Adipose tissue (tissue), 3 donors: Measurements from ENCODE around the gene SHH. TPM values are rescaled to one million over a fixed set of nuclear protein-coding genes. Genes with fewer than 3 reads are reported as not detected.

Experiments
- H3K27ac ChIP-seq: one replicate; pipeline ENCODE4 v1.5.1; 2013; ENCODE audit warnings: low read depth, low read length
- WGBS, 3 donors: extraction: QIAGEN DNeasy Blood & Tissue Kit; methylation state at CpG; one replicate each; pipeline ENCODE4 v1.1.7; 2013; 5-methylcytosine and 5-hydroxymethylcytosine counted together
- polyA plus RNA-seq, 3 donors: library from polyadenylated mRNA; stranded (reverse); fragments of 200-250 nt; gene quantifications; one replicate each; pipeline ENCODE4 v1.2.3, GENCODE V29; 2013
- donor health status: healthy with polysubstance abuse.
- donor health status: Bipolar disorder and iron deficiency.
- donor health status: healthy.

The SHH gene
- polyA plus RNA-seq, 3 donors, result 0.01 to 0.25 (median 0.22) TPM

DNA sequence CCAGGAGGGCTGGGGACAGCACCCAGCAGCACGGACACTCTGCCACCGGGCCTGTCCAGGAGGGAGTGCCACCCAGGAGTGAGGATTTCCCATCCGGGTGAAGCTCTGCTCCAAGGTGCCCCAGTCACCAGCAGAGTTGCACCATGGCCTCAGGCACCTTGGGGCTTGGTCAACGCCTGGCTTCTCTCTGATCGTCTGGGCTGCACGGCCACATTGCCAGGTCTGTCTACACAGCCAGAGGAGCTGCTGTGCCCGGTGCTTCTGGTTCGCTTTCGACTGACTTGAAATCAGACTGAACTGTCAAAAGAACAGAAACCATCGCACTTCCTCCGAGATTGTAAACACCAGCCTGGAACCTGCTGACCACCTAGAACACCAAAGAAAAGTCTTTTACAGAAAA is 12.0 kb downstream of the SHH start:
- 83% methylated on average over 11 of the region's 11 CpGs for WGBS, 3 donors

DNA sequence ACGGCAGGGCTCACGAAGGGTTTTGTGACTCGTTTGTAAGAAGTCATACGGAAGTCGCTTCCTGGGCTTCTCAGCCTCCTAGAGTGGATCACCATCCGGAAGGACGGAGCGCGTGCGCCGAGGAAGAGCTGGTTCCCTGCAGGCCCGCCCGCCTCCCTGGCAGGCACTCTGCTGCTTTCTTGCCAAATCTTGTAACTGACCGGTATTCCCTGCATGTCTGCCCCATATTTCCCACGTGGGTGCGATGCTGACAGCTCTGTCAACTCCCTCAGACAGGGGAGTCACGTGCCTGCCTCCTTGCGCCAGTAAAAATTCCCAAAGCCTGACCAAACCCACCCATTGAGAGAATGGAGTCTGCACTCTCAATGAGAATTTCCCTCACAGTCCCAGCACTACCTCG is 12.7 kb downstream of the SHH start:
- no peak overlapping the region for H3K27ac ChIP-seq
- WGBS, 3 donors, result 33 to 54% (median 42%) methylated on average over 19 of the region's 19 CpGs

More for the DNA sequence above, 12.0 kb downstream of the SHH start:
- H3K27ac ChIP-seq, result no peak overlapping the region

DNA sequence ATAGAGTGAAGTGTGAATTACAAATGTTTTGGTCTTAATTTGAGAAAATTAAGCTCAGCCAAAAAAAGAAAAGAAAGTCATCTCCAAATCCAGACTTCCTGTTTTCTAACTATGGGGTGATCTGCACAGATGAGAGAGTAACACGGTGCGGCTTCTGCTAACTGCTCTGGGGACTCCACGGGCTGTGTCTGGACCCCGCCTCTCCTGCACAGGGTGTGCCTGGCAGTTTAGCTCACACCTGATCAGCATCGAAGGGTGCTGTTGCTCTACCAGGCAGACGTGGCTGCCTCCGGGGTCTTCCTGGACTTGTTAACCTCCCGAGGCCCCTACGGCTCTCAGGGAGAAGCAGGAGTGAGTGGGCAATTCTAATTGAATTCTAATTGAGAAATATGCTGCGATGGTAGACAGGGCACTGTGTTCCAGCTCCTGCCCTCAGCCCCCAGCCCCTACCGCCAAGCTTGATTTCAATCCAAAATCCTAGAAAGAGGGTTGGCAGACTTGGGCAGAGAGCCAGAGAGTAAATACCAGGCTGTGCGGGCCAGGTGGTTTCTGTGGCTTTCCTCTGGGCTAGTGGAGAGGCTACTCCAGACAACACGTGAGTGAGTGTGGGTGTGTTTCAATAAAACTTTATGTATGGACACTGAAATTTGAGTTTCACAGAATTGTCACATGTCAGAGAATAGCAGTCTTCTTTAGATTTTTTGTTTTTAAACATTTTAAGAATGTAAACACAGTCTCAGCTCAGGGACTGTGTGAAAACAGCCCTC is 13.4 kb downstream of the SHH start:
- WGBS, 3 donors, result 44 to 69% (median 45%) methylated on average over 13 of the region's 13 CpGs
- H3K27ac ChIP-seq, result no peak overlapping the region

DNA sequence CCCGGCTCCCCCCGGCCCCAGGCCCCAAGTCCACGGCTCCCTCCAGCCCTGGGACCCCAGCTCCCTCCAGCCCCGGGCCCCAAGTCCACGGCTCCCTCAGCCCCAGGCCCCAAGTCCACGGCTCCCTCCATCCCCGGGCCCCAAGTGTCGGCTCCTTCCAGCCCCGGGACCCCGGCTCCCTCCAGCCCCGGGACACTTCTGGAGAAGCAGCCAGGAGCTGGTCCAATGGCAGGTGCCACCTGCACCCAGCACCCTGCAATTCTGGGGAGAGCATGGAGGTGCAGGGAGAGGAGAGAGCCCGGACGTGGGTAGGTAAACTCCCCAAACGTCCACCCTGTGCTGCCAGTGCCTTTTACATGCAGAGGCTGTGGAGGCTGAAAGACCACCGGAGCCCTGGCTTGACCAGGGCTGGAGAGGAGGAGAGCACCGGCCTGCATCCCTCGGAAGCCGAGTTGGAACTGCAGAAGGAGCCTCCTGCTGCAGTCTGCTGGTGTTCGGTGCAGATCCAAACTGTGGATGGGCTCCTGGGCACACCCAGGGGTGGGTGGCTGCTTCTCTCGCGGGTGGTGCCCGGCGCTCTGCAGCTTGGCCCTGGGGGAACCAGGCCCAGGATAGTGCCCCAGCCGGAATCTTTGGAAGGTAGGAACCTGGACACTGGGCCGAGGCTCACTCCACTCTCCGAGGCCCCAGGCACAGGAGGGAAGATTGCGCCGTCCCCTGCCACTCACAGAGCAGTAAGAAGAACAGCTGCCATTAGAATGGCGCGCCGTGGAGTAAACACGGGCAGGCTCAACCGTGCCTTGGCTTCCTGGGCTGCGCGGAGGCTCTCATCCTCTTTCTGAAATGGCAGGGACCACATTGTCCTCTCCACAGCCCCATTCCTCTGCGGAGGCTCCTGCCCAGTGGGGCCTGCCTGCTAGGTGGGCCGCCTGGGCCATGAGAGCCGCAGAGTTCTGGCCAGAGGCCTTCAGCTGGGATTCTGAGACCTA is 14.7 kb downstream of the SHH start:
- no peak overlapping the region for H3K27ac ChIP-seq
- WGBS, 3 donors, result 69 to 72% (median 70%) methylated on average over 35 to 38 of the region's 38 CpGs

DNA sequence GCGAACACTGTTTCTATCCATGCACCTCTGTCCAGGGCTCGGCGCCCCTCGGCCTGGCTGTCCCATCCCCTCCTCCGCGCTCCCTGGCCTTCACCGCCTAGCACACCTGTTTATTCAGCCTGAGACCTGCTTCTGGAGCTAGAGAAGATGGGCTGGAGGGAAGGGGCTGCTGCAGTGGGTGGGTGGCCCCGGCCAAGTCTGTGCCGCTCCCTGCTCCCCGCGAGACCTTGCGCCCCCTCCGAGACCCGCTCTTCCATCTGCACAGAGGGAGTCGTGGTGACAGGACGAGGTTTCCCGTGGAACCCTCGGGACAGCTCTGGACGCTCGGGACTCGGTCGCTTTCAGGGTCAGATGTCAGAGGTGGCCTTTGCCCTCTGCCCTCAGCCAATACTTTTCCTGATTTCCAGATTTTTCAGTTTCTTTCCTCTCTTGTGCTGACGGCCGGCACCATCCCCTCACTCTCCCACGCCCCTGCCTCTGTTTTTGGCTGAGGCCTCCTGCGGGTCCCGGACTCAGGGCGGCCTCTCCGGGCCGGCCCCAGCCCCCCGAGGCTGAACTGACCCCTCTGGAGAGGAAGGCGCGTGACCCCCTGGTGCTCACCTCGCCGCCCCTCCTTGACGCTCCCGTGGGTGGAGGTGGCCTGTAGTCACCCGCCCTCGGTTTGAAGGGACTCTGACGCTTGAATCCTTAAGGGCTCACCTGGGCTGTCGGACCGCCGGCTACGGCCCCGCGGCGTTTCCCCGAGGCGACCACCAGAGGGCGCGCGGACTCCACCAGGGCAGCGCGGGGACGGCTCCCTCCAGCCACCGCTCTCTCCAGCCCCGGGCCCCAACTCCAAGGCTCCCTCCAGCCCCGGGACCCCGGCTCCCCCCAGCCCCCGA is 15.6 kb downstream of the SHH start:
- 19 to 30% (median 22%) methylated on average over 55 to 60 of the region's 60 CpGs for WGBS, 3 donors
- no peak overlapping the region for H3K27ac ChIP-seq

DNA sequence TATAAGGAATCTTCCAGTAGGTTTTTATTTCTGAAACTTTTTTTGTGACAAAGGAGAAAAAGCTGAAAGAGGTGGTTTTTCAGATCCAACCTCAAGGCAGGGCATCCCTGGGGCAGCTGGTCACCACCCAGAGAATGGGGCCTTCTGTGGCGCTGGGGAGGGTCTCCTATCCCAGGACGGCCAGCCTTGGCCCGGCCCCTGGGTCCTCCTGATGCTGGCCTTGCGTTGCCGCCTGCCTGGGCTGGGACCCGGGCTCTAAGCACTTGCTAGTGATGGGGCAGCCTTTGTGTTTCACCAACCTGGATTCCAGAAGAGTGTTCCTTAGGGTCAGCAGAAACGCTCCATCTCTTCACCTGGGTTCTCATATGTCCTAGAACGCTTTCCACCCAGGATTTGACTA is 16.3 kb downstream of the SHH start:
- no peak overlapping the region for H3K27ac ChIP-seq
- 79 to 82% (median 79%) methylated on average over 8 of the region's 8 CpGs for WGBS, 3 donors

DNA sequence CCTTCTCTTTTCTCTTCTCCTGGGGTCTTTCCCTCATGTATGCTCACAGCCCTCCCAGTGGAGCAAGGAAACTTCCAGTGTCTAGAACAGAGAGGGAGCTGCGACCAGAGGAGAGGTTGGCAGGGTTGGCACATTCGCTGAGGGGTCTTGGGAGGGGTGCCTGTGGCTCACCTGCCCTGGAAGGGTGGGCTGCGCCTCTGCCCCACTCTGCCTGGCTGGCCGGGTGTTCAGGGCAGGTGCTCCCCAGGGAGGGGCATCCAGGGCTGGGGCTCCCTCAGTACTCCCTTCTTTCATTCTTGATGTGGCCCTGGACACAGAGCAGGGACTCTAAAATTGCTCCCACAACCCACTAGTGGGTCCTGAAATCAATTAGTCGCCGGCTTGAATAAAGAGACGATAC is 16.9 kb downstream of the SHH start:
- WGBS, 3 donors, result 83 to 89% (median 89%) methylated on average over 7 of the region's 7 CpGs
- H3K27ac ChIP-seq, result no peak overlapping the region

DNA sequence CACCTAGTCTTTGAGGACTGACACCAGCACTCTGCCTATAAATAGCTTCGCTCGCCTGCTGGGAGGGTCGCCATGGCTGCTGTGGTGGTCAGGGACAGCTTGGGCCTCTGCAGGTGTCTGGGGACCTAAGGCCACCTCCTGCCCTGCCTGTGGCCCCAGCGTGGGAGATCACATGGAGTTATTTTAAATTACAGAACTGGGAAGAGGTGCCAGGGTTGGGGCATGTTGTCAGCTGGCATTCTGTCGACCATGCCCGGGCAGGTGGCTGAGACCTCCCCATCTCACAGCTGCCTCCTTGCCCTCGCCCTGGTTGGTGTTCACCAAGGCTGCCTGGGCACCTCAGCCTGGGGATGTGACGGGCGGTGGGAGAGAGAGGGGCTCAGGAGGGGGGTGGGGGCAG is 18.1 kb downstream of the SHH start:
- no peak overlapping the region for H3K27ac ChIP-seq
- WGBS, 3 donors, result 73 to 88% (median 78%) methylated on average over 9 of the region's 9 CpGs

DNA sequence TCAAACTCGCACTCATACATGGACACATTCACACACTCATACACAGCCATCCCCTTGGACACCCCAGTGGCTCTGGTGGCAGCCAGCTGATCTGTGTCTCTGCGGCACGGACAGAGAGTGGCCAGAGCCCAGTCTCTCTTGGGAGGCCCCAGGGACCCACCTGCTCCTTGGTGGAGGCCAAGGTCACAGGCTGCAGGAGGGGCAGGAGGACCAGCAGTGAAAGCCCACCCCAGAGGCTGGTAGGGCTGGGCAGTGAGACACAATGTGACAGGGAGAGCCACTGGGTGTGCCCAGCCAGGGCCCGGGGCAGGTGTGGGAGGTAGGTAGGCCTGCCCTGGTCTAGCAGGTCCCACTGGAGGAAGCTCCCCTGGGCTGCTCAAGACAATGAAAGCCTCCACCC is 18.5 kb downstream of the SHH start:
- no peak overlapping the region for H3K27ac ChIP-seq
- WGBS, 3 donors, result 79 to 88% (median 86%) methylated on average over 4 of the region's 4 CpGs

DNA sequence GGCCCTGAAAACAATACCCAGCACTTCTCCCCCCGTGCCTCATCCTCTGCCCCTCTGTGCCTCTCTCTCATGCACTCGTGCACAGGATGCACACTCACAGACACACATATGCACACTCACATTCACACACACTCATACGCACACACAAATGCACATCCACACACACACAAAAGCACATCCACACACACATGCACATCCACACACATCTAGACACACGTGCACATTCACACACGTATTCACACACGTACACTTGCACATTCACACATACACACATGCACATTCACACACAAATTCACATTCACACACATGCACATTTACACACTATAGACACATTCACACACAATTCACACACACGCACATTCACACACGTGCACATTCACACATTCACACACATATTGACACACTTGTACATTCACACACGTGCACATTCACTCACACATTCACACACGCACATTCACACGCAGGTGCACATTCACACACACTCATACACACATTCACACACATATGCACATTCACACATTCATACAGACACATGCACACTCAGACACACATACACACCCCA is 19.2 kb downstream of the SHH start:
- H3K27ac ChIP-seq, result no peak overlapping the region
- 80 to 88% (median 85%) methylated on average over 11 of the region's 11 CpGs for WGBS, 3 donors

DNA sequence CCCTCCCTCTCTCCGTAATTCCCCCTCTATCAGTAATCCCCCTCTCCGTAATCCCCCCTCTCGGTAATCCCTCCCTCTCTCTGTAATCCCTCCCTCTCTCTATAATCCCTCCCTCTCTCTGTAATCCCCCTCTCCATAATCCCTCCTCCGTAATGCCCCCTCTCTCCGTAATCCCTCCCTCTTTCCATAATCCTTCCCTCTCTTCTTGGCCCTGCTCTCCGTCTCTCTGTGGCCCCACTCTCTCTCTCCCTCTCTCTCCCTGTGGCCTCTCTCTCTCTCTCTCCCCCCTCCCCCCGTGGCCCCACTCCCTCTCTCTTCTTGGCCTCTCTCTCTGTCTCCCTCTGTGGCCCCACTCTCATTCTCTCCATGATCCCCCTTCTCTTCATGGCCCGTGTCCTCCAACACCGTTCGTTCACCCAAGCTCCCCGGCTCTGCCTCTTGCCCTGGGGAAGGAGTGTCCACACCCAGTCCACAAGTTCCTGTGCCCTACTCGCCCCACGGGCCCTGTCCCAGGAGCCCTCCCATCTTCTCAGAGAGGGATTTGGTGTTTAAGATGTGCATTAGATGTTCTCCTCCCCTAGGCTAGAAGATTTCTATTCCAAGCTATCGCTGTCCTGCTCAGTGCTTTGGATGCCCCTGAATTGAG is 19.8 kb downstream of the SHH start:
- H3K27ac ChIP-seq, result no peak overlapping the region
- 85 to 91% (median 87%) methylated on average over 13 to 14 of the region's 14 CpGs for WGBS, 3 donors

DNA sequence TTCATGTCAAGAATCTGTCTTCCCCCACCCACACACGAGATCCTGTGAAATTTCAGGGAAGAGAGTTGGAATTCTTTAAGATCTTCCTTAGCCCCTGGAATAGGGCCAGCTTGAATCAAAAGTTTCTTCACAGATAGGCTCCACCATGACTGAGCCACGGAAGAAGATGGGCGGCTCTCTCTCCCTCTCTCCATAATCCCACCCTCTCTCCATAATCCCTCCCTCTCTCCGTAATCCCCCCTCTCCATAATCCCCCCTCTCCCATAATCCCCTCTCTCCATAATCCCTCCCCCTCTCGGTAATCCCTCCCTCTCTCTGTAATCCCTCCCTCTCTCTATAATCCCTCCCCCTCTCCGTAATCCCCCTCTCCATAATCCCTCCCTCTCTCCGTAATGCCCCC is 20.4 kb downstream of the SHH start:
- no peak overlapping the region for H3K27ac ChIP-seq
- WGBS, 3 donors, result 65 to 73% (median 71%) methylated on average over 6 to 7 of the region's 7 CpGs

DNA sequence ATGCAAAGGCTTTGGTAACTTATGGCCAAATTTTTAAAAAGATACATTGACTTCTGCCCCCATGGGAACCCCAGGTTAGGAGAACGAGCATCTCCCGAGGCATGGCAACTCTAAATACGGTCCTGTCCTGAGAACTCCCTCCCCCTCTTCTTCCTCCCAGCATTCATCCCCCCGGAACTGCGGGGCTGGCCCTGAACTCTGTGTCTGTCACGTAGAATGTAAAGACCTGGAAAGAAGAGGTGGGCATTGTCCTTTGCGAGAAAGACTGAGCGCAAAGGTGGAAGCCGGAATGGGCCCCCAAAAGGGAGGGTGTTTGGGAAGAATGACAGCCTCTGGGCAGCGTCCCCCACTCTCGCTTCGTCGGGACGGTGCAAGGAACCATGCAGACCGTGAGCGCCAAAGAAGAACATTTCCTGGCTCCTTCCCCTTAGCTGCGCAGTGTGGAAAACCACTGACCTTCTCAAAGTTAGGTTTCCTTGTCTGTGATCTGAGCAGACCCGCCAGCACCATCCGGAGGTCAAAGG is 21.0 kb downstream of the SHH start:
- WGBS, 3 donors, result 74 to 79% (median 77%) methylated on average over 19 of the region's 19 CpGs
- H3K27ac ChIP-seq, result no peak overlapping the region

DNA sequence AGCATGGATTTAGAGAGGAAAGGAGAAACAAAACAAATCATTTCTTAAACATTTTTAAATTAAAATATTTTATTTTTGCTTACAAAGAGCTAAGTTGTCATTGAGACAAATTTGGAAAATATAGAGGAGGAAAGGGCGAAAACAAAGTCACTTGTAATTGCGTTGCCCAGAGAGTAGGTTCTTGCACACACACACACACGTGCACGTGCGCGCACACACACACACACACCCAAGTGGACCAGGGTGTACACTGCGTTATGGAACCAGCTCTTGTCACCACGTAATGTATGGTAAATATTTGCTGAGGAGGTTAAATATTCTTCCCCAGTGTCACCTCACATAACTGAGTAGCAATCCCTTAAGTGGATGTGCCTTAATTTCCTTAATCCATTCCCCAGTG is 21.6 kb downstream of the SHH start:
- 57 to 72% (median 71%) methylated on average over 8 of the region's 8 CpGs for WGBS, 3 donors
- H3K27ac ChIP-seq, result no peak overlapping the region

DNA sequence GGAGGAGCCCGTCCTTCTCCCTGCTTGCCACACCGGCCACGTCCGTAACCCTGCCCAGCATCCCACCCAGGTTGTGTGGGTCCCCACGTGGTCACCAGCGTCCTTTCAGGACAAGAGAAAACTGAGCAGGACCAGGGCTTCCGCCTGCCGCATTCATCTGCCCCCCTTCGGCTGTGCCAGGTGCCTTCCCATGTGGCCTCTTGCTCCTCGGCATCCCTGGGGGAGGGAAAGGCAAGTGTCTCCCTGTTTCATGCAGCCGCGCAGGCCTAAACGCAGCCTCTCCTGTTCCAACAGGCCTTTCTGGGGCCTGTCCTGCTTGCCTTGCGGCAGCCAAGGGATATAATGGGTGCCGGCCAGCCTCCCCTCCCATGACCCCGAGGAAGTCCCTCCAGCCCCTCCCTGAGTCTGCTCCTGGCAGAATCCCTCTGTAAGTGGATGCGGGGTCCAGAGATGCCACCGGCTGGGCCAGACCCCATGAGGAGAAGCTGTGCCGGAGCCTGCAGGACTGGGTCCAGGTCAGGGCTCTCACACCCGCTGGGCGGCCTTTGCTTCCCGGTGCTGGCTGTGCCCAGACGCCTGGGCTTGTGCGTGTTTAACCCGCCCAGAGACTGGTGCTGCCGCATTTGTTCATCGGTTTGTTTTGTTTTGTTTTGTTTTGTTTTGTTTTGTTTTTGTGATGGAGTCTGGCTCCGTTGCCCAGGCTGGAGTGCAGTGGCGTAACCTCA is 23.1 kb downstream of the SHH start:
- 84 to 90% (median 88%) methylated on average over 29 of the region's 29 CpGs for WGBS, 3 donors
- H3K27ac ChIP-seq, result no peak overlapping the region

DNA sequence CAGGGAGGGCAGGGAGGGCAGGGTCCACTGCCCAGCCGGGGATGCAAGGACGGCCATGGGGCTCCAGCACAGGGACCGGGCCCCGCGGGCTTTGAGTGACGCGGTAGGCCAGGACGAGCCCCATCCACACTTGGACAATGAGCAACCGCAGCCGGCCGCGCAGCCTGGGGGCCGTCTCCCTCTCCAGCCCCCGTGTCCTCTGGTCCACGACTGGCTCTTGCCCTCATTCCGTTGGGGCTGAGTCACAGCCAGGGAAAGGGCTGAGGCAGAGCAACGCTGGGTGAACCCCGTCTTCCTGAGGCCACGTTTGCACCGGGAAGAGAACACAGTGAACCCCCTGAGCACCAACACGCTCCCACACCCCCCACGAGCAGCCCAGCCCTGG is 23.7 kb downstream of the SHH start:
- 86 to 92% (median 87%) methylated on average over 20 to 22 of the region's 22 CpGs for WGBS, 3 donors
- H3K27ac ChIP-seq, result no peak overlapping the region
